Right ventricle myocardium inferior (tissue), 1 donor: ENCODE measurements around the gene CARMIL1. TPM values are rescaled to one million over a fixed set of nuclear protein-coding genes. Genes with fewer than 3 reads are reported as not detected.

Source experiments
- ATAC-seq: fragments of 200-7000 bp; cut with Tn5 transposase; one replicate; pipeline ENCODE4 v1.9.1; 2020; ENCODE audit warnings: mild to moderate bottlenecking, moderate library complexity
- DNase-seq: peaks from one replicate; pipeline ENCODE4 v3.0.0; 2021; ENCODE audit errors: missing footprints
- intact Hi-C: fragments of 100-400 bp; cut with DNase I; formaldehyde crosslinking; loops from one replicate; pipeline ENCODE4 v1.11.0; 2022
- total RNA-seq: library from RNA; stranded (reverse); fragmentation: NEBNext Ultra II Directional; extraction: Animal tissue kit (Norgen Biotek cat#: 25700); gene quantifications from one replicate; pipeline ENCODE4 v1.2.1, GENCODE V29; 2021
- donor health status: DM: no; HTN: yes; CAD: no; lungs with severe emphysema.

The CARMIL1 gene
- total RNA-seq, 1 donor from 2014 or later = 5.4 TPM

GRCh38 chr6:25446830-25447569 is 167.8 kb downstream of the CARMIL1 start:
- DNase-seq = no peak
- no peak for ATAC-seq
- intact Hi-C loops = no loop called here

GRCh38 chr6:25447570-25447929 is 168.4 kb downstream of the CARMIL1 start:
- ATAC-seq (peak; percentile 37), DNase-seq (no peak)
- intact Hi-C loops = no loop called here

GRCh38 chr6:25448965-25449538 is 169.9 kb downstream of the CARMIL1 start:
- no peak for DNase-seq
- intact Hi-C loops = no loop called here

GRCh38 chr6:25449774-25450173 is 170.6 kb downstream of the CARMIL1 start:
- no peak for DNase-seq
- intact Hi-C loops = no loop called here
- no peak for ATAC-seq

More at GRCh38 chr6:25448965-25449538, 169.9 kb downstream of the CARMIL1 start:
- ATAC-seq = no peak

- no peak for DNase-seq
- intact Hi-C loops = no loop called here
- no peak for ATAC-seq
These were observed 171.5 kb downstream of the CARMIL1 start for GRCh38 chr6:25450469-25451198.

- ATAC-seq (peak; percentile 37), DNase-seq (no peak)
- intact Hi-C loops = no loop called here
These were observed 172.9 kb downstream of the CARMIL1 start for GRCh38 chr6:25452031-25452430.

GRCh38 chr6:25453288-25453687 is 174.1 kb downstream of the CARMIL1 start:
- DNase-seq (no peak), ATAC-seq (no peak)
- intact Hi-C loops = no loop called here

- intact Hi-C loops = no loop called here
- no peak for DNase-seq
- ATAC-seq = no peak
These were observed 175.0 kb downstream of the CARMIL1 start for GRCh38 chr6:25454136-25454535.

- DNase-seq (no peak), ATAC-seq (no peak)
- intact Hi-C loops = no loop called here
These were observed 177.3 kb downstream of the CARMIL1 start for GRCh38 chr6:25456249-25457040.

GRCh38 chr6:25457516-25457915 is 178.3 kb downstream of the CARMIL1 start:
- intact Hi-C loops = no loop called here
- DNase-seq (no peak), ATAC-seq (no peak)

GRCh38 chr6:25458485-25458884 is 179.3 kb downstream of the CARMIL1 start:
- intact Hi-C loops = no loop called here
- ATAC-seq (no peak), DNase-seq (no peak)

GRCh38 chr6:25462235-25462897 is 183.2 kb downstream of the CARMIL1 start:
- DNase-seq (no peak), ATAC-seq (no peak)
- intact Hi-C loops = no loop called here

- intact Hi-C loops = no loop called here
- DNase-seq (no peak), ATAC-seq (no peak)
These were observed 184.3 kb downstream of the CARMIL1 start for GRCh38 chr6:25463441-25463840.

GRCh38 chr6:25464225-25464624 is 185.1 kb downstream of the CARMIL1 start:
- intact Hi-C loops = no loop called here

GRCh38 chr6:25465941-25466340 is 186.8 kb downstream of the CARMIL1 start:
- no peak for ATAC-seq
- intact Hi-C loops = no loop called here
- no peak for DNase-seq

More at GRCh38 chr6:25464225-25464624, 185.1 kb downstream of the CARMIL1 start:
- ATAC-seq = no peak
- DNase-seq = no peak

- ATAC-seq = no peak
- DNase-seq = no peak
- intact Hi-C loops = no loop called here
These were observed 189.7 kb downstream of the CARMIL1 start for GRCh38 chr6:25468881-25469280.

GRCh38 chr6:25469797-25470388 is 190.7 kb downstream of the CARMIL1 start:
- ATAC-seq = no peak
- no peak for DNase-seq
- intact Hi-C loops = no loop called here

GRCh38 chr6:25472306-25472705 is 193.1 kb downstream of the CARMIL1 start:
- ATAC-seq (no peak), DNase-seq (no peak)
- intact Hi-C loops = no loop called here
